ENCODE results near the gene HHIPL1.
A peak's percentile ranks its signal among the peaks of the same experiment; 100 is the strongest.

HHIPL1 gene

GRCh38 chr14:99644723-99645544 is at the start of gene HHIPL1:
TSS of gene HHIPL1 (plus strand) at chr14:99645129. CDS start at chr14:99645208, 79 bp downstream.
- no peak for DNase-seq (ENCODE audit: low read depth in 3 of 3, low spot score in 1 of 3)

DNA sequence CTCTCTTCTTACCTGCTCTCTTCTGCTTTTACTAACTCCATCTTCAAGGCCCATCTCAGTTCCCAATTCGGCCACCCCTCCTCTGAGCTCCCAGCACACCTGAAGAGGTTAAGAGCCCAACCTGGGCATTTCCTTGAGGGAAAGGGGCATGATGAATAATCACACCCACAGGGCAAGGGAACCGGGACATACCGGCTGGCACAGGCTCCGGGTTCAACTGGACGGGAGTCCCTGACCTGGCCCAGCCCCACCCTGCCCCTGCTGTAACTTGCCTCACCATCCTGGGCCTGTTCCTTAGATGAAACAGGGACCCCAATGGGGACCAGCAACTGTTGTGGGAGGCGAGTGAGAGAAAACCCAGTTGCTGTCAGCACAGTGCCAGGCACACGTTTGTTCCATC is 49.4 kb upstream of the HHIPL1 start:
- DNase-seq (ENCODE audit: low read depth in 3 of 3, low spot score in 1 of 3) = no peak

- no peak for DNase-seq (ENCODE audit: low read depth in 3 of 3, low spot score in 1 of 3)
Measured at GRCh38 chr14:99596071-99596627, 48.8 kb upstream of the HHIPL1 start.

DNA sequence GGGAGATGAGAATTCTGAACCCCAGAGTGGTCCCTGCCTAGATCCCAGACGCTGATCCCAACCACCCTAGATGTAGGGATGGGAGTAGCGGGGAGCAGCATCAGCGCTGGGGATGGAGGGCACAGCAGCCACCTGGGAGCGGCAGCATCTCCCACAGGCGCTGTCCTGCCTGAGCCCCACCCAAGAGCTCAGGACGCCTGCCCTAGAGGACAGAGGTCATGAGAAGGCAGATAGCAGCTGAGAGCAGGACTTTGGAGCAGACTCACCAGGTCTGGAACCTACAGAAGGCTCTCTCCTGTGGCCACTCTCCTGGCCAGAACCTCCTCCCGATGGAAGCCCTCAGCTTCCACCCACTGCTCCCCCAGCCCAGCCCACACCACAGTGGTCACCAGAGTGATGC is 48.2 kb upstream of the HHIPL1 start:
- DNase-seq (ENCODE audit: low read depth in 3 of 3, low spot score in 1 of 3) = no peak

- DNase-seq (ENCODE audit: low read depth in 3 of 3, low spot score in 1 of 3) = no peak
Measured at GRCh38 chr14:99597911-99598600, 46.9 kb upstream of the HHIPL1 start.

- no peak for DNase-seq (ENCODE audit: low read depth in 3 of 3, low spot score in 1 of 3)
Measured at GRCh38 chr14:99598774-99599173, 46.2 kb upstream of the HHIPL1 start.

GRCh38 chr14:99599393-99599792 is 45.5 kb upstream of the HHIPL1 start:
- no peak for DNase-seq (ENCODE audit: low read depth in 3 of 3, low spot score in 1 of 3)

DNA sequence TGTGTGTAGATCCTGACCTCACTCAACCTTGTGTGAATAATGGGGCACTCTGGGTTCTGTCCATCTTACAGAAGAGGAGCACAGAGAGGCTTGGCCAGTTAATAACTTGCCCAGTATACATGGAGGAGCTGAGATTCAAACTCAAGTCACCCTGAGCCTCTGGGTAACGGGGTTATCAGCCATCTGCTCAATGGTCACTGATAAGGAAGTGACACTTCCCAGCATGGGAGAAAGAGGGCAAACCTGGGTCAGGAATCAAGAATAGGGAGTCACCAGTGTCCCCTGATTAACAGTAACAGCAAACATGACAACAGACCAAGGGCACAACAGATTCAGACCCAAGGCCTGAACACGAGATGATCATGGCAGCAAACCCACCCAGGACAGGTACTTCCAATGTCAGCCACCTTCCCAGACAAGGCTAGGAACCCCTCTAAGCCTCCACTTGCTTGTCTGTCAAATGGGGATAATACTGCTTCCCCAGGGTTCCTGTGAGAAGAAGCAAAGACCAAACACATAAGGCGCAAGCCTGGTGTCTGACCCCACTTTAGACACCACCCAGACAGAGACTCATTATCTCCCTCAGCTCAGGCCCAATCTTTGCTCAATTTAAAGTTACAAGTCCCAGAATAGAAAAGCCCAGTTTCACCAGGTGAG is 44.6 kb upstream of the HHIPL1 start:
- DNase-seq (ENCODE audit: low read depth in 3 of 3, low spot score in 1 of 3) = no peak

GRCh38 chr14:99601361-99601831 is 43.5 kb upstream of the HHIPL1 start:
- DNase-seq (ENCODE audit: low read depth in 3 of 3, low spot score in 1 of 3) = no peak

DNA sequence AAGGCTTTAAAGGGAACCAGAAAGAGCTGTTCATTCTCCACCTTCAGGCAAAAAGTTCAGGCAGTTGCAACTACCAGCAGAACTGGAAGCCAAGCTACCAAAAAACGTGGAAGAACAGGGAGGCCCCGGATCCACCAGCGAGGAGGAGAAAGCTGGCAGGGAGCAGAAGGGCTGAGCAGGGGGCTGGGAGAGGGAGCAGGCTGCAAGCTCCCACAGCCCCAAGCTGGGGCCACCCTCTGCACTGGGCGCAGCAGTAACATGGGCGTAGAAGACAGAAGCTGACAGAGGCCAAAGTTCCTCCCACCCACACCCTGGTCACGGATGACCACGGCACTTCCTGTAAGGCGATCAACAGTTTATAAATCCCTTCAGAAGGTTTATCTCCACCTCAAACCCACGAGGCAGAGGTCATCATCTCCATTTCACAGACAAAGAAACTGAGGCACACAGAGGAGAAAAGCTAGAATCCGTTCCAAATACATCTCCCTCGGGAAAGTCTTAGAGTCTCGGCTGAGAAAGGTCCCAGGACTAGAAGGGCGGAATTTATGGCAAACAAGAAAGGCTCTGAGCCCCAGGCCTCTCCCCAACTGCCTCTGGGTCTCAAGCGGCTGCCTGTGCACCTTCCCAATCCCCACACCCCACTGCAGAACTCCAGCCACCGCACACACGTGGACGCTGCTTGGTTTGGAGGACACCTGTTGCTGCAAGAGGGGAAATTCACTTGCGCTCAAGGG is 42.7 kb upstream of the HHIPL1 start:
- DNase-seq (ENCODE audit: low read depth in 3 of 3, low spot score in 1 of 3) = no peak

DNA sequence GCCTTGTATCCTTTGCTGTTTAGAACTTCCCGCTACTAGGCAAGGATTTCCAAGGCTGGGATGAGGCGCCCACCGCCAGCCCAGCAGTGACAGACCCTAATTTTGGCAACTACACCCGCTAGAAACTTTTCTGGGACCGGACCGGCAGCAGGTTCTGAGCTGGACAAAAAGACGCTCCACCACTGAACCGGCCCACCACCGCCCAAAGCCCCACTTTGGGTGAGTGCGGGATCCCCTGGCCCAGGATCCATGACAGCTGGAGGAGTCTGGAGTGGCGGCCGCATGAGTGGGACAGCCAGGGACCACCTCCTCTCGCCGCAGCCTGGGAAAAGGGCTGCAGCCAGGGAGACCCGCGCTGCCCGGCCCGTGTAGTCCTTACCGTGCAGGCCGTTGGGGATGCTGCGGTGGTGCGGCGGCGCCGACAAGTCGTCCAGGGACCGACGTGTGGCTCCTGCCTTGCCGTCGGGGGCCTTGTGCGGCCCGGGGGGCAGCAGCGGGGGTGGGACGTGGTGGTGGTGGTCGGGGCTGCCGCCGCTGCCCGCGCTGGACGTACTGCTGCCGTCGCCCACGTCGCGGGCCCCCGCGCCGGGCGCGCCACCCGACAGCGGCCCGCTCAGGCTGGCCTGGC is 42.0 kb upstream of the HHIPL1 start:
- no peak for DNase-seq (ENCODE audit: low read depth in 3 of 3, low spot score in 1 of 3)

GRCh38 chr14:99603471-99604277 is 41.3 kb upstream of the HHIPL1 start, which contains the start of gene CCDC85C:
TSS of gene CCDC85C (minus strand) at chr14:99604207. CDS start at chr14:99603959, 248 bp downstream.
- peak in 2 of 3 donors; percentile 12 to 15 for DNase-seq (ENCODE audit: low read depth in 3 of 3, low spot score in 1 of 3)

DNA sequence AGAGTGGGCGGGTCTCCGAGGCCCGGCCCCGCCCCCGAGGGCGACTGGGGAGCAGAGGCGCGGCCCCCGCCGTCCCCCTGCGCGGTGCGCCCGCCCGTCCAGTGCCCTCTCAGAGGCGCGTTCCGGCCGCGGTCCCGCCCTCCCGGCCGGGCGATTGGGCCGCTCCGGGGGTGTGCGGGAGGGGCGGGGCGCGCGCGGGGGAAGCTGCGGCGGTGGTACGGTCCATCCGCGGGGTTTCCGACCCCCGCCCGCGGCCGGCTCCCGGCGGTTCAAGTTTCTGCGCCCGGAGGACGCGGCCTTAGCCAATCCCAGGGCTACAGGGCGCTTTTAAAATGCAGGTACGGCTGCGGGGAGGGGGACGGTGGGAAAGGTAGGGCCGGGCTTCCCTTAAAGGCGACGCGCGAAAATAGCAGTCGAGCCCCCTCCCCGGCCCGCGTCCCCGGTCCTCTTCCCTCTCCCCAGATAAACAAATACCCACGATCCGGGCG is 40.6 kb upstream of the HHIPL1 start:
- peak; percentile 88 to 94 (median 91) for DNase-seq (ENCODE audit: low read depth in 3 of 3, low spot score in 1 of 3)

GRCh38 chr14:99604766-99605298 is 40.1 kb upstream of the HHIPL1 start:
- DNase-seq (ENCODE audit: low read depth in 3 of 3, low spot score in 1 of 3) = peak in 1 of 3 donors; percentile 15

DNA sequence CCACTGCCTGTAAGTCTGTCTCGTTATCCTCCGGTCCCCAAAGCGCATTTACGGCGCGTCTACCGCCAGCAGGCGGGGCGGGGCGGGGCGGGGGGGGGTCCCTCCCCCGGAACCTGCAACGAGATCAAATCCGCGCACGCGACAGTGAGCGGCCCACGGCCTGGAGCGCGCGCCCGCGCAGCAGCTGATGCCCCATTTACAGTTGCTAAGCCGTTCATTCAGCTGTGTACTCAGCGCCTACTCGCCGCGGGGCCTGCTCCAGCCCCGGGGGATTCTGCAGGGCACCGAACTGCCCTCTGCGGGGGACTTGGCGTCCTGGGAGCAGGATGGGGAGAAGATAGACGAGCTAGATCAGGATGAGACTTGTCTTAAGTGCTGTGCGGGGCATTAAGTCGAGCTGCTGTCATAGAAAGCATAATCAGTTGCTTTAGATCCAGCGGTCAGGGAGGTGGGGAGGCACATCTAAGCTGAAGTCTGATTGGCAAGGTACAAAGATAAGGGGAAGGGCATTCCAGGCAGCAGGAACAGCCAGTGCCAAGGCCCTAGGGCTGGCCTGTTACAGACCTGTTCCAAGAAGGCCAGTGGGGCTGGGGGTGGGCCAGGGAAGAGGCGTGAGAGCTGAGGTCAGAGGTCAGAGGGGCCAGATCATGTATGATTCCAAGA is 39.5 kb upstream of the HHIPL1 start:
- DNase-seq (ENCODE audit: low read depth in 3 of 3, low spot score in 1 of 3) = peak; percentile 54 to 62 (median 60)

DNA sequence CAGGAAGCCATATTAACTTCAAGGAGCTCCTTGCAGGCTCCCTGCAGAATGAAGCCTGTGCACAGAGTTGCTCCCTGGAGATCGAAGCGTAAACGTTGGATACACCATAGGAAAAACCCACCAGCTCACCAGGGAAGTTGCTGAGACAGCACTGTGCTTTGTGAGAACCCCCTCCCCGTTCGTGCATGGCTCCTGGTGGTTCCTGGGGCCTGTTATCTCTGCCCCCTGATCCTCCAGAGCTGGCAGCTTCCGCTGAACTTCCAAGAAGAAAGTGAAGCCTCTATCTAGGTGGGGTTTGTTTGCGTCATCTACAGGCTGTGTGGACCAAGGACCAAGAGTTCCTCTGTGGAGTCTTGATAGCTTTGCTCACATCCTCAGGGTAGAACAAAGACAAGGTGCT is 38.6 kb upstream of the HHIPL1 start:
- DNase-seq (ENCODE audit: low read depth in 3 of 3, low spot score in 1 of 3) = no peak

DNA sequence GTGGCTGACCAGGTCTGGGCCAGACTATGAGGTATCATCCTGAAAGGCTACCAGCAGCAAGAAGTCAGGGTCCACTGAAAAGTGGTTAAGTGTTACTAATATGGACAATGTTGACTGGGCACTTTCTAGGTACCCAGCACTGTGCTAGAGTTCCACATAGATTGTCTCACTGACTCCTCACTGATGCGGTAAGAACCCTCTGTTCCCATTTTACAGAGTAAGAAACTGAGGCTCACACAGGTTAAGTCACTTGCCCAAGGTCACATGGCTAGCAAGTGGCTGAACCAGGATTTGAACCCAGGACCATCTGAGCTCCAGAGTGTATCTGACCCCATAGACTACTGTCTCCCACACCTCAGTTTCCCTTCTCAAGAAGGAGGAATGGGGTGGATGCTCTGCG is 36.3 kb upstream of the HHIPL1 start:
- DNase-seq (ENCODE audit: low read depth in 3 of 3, low spot score in 1 of 3) = no peak
